ENCODE measurements around the gene LAMA3. TPM values are rescaled to one million over a fixed set of nuclear protein-coding genes. Genes with fewer than 3 reads are reported as not detected.

LAMA3 gene
- total RNA-seq, 1 donor from 2014 or later, result 0.47 TPM

DNA sequence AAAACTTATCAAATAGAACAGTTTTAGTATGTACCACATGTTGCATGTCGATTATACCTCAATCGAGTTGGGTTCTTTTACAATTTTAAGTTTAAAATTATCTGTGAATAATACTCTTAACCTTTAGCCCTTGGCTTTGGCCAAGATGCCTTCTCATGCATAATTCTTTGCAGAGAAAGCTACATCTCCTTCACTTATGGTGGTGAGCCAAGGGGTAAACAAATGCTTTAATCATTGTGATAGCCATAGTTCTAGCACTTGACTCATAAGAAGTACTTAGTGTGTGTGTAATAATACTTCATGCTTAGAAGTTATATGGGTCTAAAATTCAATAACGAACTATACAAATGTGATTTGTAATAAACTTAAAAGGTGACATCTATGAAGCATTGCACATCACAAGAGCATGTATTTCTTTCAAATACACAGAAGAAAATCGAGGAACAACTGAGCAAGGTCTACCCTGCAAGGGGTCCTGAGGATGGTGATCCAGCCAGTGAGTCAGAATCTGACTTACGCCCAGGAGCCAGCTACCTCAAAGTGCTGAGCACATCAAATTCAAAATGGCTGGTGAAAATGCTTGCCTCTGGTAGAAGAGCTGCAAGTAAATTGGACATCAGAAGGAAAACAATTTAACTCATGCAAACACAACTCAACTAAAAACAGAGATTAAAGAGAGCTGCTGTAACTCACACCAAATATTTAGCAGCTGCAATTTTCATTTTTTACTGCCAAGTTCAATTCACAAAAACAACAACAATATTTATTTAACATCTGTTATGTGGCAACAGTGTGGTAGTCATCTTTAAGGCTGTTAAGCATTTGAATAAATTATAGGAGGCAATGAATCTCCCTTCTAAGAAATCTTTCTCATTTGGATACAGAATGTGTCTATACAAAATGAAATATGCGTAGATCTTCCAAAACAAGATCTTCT lies 301.5 kb downstream of the LAMA3 start:
- no peaks in the 10 kb centered on the region for H3K79me2 ChIP-seq (ENCODE audit: low read depth)
- Mint-ChIP-seq H3K4me3 (no peak overlapping the region), H3K27me3 (ENCODE audit: insufficient read depth, low read depth) (no peaks in the 10 kb centered on the region), H3K9me3 (no peaks in the 10 kb centered on the region), H3K4me1 (peaks cover 8% of the 10 kb centered on the region), H3K36me3 (no peaks in the 10 kb centered on the region), H3K27ac (no peak overlapping the region)
- H3K36me3 ChIP-seq, result no peaks in the 10 kb centered on the region
- H3K27ac ChIP-seq, result no peak overlapping the region
- no peaks in the 10 kb centered on the region for H3F3A ChIP-seq (ENCODE audit: low read depth)
- TF ChIP-seq CTCF (IDR thresholded peaks at IDR 0.05) (no peak), EZH2phosphoT487 (IDR thresholded peaks at IDR 0.05) (no peak), EZH2 (IDR thresholded peaks at IDR 0.05) (no peak)
- no peak overlapping the region for H3K4me3 ChIP-seq
- H3K9me3 ChIP-seq (ENCODE audit: low read depth), result no peaks in the 10 kb centered on the region
- no peaks in the 10 kb centered on the region for H3K27me3 ChIP-seq
- no peaks in the 10 kb centered on the region for H4K20me1 ChIP-seq (ENCODE audit: low read depth)
- H3K9ac ChIP-seq, result no peak overlapping the region
- DNase-seq (ENCODE audit: low spot score), result no peak
- no peak overlapping the region for H2AFZ ChIP-seq (replicated peaks)
- H3K4me1 ChIP-seq, result peaks cover 5% of the 10 kb centered on the region
- no peak overlapping the region for H3K4me2 ChIP-seq

DNA sequence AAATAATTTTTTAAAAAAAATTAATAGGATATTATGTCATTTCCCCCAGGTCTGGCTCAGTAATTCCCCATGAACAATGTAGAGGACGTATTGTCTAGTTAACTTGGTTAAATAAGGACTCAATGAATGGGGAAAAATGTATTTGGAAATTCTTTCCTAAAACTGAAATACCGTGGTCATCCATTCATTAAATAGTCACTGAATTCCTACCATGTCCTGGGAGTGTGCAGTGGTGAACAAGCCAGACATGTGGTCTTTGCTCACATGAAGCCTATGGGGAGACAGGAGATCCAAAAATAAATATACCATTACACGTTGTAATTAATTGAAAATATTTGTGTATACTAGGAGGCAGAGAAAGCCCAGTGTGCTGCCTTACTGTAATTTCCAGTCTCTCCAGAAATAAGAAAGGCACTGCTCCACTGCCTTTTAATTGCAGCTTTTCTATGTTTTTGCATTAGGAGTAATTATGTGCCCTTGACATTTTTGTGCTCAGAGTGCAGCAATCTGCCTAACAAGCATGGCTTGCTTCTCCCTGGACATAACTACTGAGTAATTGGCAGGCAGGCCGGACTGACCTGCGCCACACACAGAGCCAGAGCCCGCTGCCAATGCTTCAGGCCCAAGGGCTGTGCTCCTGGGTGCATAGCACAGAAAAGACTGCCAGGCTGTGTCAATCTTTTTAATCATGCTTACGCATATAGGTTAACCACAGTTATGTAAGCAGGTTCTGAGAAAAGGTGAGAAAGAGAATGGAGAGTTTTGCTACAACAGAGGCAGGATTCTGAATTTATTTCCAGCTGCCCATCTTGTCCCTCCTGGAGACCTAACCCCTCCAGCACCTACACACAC lies 303.1 kb downstream of the LAMA3 start:
- H3K79me2 ChIP-seq (ENCODE audit: low read depth), result no peaks in the 10 kb centered on the region
- peaks cover 5% of the 10 kb centered on the region for H3K4me1 ChIP-seq
- no peak overlapping the region for H3K27ac ChIP-seq
- Mint-ChIP-seq H3K27me3 (ENCODE audit: insufficient read depth, low read depth) (peaks cover 2% of the 10 kb centered on the region), H3K4me1 (peaks cover 5% of the 10 kb centered on the region), H3K9me3 (no peaks in the 10 kb centered on the region), H3K4me3 (no peak overlapping the region), H3K27ac (no peak overlapping the region), H3K36me3 (no peaks in the 10 kb centered on the region)
- no peaks in the 10 kb centered on the region for H3K36me3 ChIP-seq
- H3K27me3 ChIP-seq, result no peaks in the 10 kb centered on the region
- H3K4me2 ChIP-seq, result no peak overlapping the region
- no peaks in the 10 kb centered on the region for H4K20me1 ChIP-seq (ENCODE audit: low read depth)
- TF ChIP-seq EZH2 (IDR thresholded peaks at IDR 0.05) (no peak), EZH2phosphoT487 (IDR thresholded peaks at IDR 0.05) (no peak), CTCF (IDR thresholded peaks at IDR 0.05) (no peak)
- no peak overlapping the region for H3K9ac ChIP-seq
- H3K4me3 ChIP-seq, result no peak overlapping the region
- H3F3A ChIP-seq (ENCODE audit: low read depth), result no peaks in the 10 kb centered on the region
- no peak for DNase-seq (ENCODE audit: low spot score)
- no peaks in the 10 kb centered on the region for H3K9me3 ChIP-seq (ENCODE audit: low read depth)
- H2AFZ ChIP-seq (replicated peaks), result no peak overlapping the region

- TF ChIP-seq CTCF (IDR thresholded peaks at IDR 0.05) (no peak), EZH2phosphoT487 (IDR thresholded peaks at IDR 0.05) (no peak), EZH2 (IDR thresholded peaks at IDR 0.05) (no peak)
- Mint-ChIP-seq H3K4me1 (peaks cover 5% of the 10 kb centered on the region), H3K36me3 (no peaks in the 10 kb centered on the region), H3K27me3 (ENCODE audit: insufficient read depth, low read depth) (peaks cover 2% of the 10 kb centered on the region), H3K9me3 (no peaks in the 10 kb centered on the region), H3K4me3 (no peak overlapping the region), H3K27ac (no peak overlapping the region)
- DNase-seq (ENCODE audit: low spot score), result no peak
- no peak overlapping the region for H3K9ac ChIP-seq
- no peaks in the 10 kb centered on the region for H3F3A ChIP-seq (ENCODE audit: low read depth)
- H3K4me1 ChIP-seq, result peaks cover 5% of the 10 kb centered on the region
- no peaks in the 10 kb centered on the region for H3K9me3 ChIP-seq (ENCODE audit: low read depth)
- H3K27me3 ChIP-seq, result no peaks in the 10 kb centered on the region
- H4K20me1 ChIP-seq (ENCODE audit: low read depth), result no peaks in the 10 kb centered on the region
- no peak overlapping the region for H3K27ac ChIP-seq
- H2AFZ ChIP-seq (replicated peaks), result no peak overlapping the region
- H3K79me2 ChIP-seq (ENCODE audit: low read depth), result no peaks in the 10 kb centered on the region
- no peak overlapping the region for H3K4me3 ChIP-seq
- H3K4me2 ChIP-seq, result no peak overlapping the region
- no peaks in the 10 kb centered on the region for H3K36me3 ChIP-seq
Measured at GRCh38 chr18:23992941-23993280, 303.7 kb downstream of the LAMA3 start.

Data from neural progenitor cell (in vitro differentiated cells).